ENCODE results near the gene PRICKLE2. TPM values are rescaled to one million over a fixed set of nuclear protein-coding genes. Genes with fewer than 3 reads are reported as not detected.

PRICKLE2 gene
- total RNA-seq, 1 experiment from 2014 or later: 3.2 TPM

GRCh38 chr3:64235605-64236004, 10.3 kb upstream of the PRICKLE2 start:
- Histone ChIP-seq H2AK5ac (ENCODE audit: insufficient read length, low read length) (no peak overlapping the region), H3K79me1 (ENCODE audit: insufficient read depth, low read depth, low read length, poor library complexity, severe bottlenecking) (no peaks in the 10 kb centered on the region), H4K5ac (ENCODE audit: insufficient read length, low read depth, low read length) (no peak overlapping the region), H3T11ph (ENCODE audit: low read length) (no peak overlapping the region), H4K20me1 (ENCODE audit: control insufficient read depth, insufficient read depth, insufficient read length) (no peaks in the 10 kb centered on the region), H3K23ac (ENCODE audit: insufficient read length, low read depth, low read length) (no peak overlapping the region), H3K14ac (ENCODE audit: insufficient read depth, low read length) (no peak overlapping the region), H3K27ac (ENCODE audit: insufficient read length, low read depth, low read length) (no peak overlapping the region), H3K9ac (ENCODE audit: extremely low read depth, insufficient read length, low read length) (no peak overlapping the region), H2BK20ac (ENCODE audit: low read depth, low read length, poor library complexity, severe bottlenecking) (no peak overlapping the region), H3K18ac (ENCODE audit: insufficient read length, low read depth, low read length) (no peak overlapping the region), H3K4me1 (ENCODE audit: insufficient read depth, low read length) (no peaks in the 10 kb centered on the region; the same call in 1 of the 2 replicates), H3K56ac (ENCODE audit: insufficient read length, low read depth, low read length) (no peak overlapping the region), H2BK120ac (ENCODE audit: low read depth, low read length, poor library complexity, severe bottlenecking) (no peak overlapping the region), H2BK15ac (ENCODE audit: low read depth, low read length) (no peak overlapping the region), H3K9me3 (ENCODE audit: control insufficient read depth, low read depth, low read length) (no peaks in the 10 kb centered on the region), H3K4me2 (ENCODE audit: insufficient read depth, insufficient read length, low read length) (no peak overlapping the region), H3K27me3 (ENCODE audit: insufficient read depth, low read length) (no peaks in the 10 kb centered on the region), H2AFZ (ENCODE audit: low read length) (no peak overlapping the region), H3K4ac (ENCODE audit: low read depth, low read length) (no peak overlapping the region), H2BK12ac (ENCODE audit: insufficient read length, low read depth, low read length) (no peak overlapping the region), H3K23me2 (ENCODE audit: insufficient read length, low read depth, low read length, poor library complexity, severe bottlenecking) (no peaks in the 10 kb centered on the region), H4K91ac (ENCODE audit: insufficient read length, low read depth, low read length) (no peak overlapping the region), H2BK5ac (ENCODE audit: insufficient read length, low read length) (no peak overlapping the region), H4K8ac (replicated peaks; ENCODE audit: insufficient read length, low read depth, low read length) (no peak overlapping the region), H3K79me2 (ENCODE audit: insufficient read depth, low read length) (no peaks in the 10 kb centered on the region)
- H3K9me3 Mint-ChIP-seq: peaks cover 11 to 14% of the 10 kb centered on the region in 2 experiments
- TF ChIP-seq, protein P1, sequence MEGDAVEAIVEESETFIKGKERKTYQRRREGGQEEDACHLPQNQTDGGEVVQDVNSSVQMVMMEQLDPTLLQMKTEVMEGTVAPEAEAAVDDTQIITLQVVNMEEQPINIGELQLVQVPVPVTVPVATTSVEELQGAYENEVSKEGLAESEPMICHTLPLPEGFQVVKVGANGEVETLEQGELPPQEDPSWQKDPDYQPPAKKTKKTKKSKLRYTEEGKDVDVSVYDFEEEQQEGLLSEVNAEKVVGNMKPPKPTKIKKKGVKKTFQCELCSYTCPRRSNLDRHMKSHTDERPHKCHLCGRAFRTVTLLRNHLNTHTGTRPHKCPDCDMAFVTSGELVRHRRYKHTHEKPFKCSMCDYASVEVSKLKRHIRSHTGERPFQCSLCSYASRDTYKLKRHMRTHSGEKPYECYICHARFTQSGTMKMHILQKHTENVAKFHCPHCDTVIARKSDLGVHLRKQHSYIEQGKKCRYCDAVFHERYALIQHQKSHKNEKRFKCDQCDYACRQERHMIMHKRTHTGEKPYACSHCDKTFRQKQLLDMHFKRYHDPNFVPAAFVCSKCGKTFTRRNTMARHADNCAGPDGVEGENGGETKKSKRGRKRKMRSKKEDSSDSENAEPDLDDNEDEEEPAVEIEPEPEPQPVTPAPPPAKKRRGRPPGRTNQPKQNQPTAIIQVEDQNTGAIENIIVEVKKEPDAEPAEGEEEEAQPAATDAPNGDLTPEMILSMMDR (conservative IDR thresholded peaks at IDR 0.05): no peak
- H3K4me1 Mint-ChIP-seq: peaks cover 22% of the 10 kb centered on the region in 2 experiments
- H3K4me3 Mint-ChIP-seq: no peak overlapping the region
- peaks cover 5% of the 10 kb centered on the region; the same call in 1 of the 2 replicates for H3K27me3 Mint-ChIP-seq (ENCODE audit: low read depth)
- peaks cover 7 to 15% (median 11%) of the 10 kb centered on the region in 3 experiments for H3K36me3 Mint-ChIP-seq (ENCODE audit: insufficient read depth in 1 of 3, low read depth in 3 of 3)
- no peak for DNase-seq
- H3K27ac Mint-ChIP-seq: no peak overlapping the region; a peak in 1 of 7 replicates
- WGBS (ENCODE audit: extremely low coverage, insufficient read length, low lambda C conversion rate): no CpG with 5 or more reads among the region's 3 CpGs
